Stimulated activated CD8-positive, alpha-beta memory T cell treated with anti-CD3 and anti-CD28 coated beads, Interleukin-15, amount 100 ng/mL, for 24 hours (primary cell): Measurements from ENCODE around the gene KIAA0513.
A peak's percentile ranks its signal among the peaks of the same experiment; 100 is the strongest.
"Not testable (repeated sequence)": the region's sequence is repeated elsewhere in the genome, so short reads cannot be mapped to it uniquely, and the experiment has no call there.

ENCODE experiments used
- DNase-seq: peaks from one replicate; pipeline ENCODE4 v3.0.0-alpha.2; 2020; ENCODE audit warnings: low read depth

The KIAA0513 gene

DNA sequence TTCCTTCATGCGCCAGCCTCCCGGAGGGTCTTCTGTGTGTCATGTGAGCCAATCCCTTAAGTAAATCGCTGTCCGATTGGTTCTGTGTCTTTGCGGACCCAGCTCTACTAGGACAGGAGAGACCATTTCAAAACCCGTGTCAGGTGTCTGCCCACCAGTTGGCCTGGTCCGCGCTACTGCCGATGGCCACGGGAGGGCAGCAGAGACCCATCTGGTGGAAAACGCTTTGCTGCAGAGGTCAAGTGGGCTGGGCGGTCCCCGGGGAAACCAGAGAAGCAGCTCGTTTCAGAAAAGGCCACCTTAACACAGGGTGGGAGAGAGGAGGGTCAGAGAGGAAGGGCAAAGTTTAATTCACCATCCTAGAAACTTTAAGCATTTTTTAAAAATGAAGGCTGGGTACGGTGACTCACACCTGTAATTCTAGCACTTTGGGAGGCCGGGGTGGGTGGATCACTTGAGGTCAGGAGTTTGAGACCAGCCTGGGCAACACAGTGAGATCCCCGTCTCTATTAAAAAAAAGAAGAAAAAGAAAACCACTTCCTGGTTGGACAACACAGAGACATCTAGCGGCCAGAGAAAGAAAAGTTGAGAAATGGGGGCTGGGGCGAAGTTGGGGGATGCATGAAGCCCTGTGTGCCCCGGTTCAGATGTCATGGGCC, 87.4 kb downstream of the KIAA0513 start:
- DNase-seq = peak; percentile 81

- no peak for DNase-seq
Observed at GRCh38 chr16:85117418-85117817, 89.8 kb downstream of the KIAA0513 start.

DNA sequence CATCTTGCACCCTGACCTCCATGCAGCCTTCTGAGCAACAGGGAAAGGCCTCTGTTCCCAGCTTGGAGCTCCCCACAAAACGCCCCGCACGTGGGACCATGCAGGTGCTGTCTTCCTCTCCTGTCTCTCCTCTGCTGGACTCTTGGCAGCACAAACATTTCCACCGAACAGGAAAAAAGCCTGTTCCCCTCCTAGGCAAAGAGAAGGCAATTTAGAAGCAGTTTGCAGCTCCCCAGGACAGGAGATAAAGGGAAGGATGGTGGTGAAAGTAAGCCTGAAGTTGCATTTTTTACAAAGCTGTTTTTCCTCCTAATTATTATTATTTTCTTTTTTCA, 92.4 kb downstream of the KIAA0513 start:
- DNase-seq = no peak

DNA sequence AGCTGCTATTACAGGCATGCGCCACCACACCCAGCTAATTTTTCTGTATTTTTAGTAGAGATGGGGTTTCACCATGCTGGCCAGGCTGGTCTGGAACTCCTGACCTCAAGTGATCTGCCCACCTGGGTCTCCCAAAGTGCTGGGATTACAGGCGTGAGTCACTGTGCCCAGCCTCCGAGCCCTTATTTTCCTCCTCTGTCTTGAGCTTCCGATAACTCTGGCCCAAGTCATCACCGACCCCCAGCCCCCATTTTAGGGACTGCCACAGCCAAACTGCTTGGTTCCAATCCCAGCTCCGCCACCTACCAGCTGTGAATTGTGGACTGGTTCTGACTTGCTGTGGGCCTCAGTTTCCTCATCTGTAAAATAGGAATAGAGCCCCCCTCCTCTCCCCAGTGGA, 95.8 kb downstream of the KIAA0513 start:
- DNase-seq = not testable (repeated sequence)

DNA sequence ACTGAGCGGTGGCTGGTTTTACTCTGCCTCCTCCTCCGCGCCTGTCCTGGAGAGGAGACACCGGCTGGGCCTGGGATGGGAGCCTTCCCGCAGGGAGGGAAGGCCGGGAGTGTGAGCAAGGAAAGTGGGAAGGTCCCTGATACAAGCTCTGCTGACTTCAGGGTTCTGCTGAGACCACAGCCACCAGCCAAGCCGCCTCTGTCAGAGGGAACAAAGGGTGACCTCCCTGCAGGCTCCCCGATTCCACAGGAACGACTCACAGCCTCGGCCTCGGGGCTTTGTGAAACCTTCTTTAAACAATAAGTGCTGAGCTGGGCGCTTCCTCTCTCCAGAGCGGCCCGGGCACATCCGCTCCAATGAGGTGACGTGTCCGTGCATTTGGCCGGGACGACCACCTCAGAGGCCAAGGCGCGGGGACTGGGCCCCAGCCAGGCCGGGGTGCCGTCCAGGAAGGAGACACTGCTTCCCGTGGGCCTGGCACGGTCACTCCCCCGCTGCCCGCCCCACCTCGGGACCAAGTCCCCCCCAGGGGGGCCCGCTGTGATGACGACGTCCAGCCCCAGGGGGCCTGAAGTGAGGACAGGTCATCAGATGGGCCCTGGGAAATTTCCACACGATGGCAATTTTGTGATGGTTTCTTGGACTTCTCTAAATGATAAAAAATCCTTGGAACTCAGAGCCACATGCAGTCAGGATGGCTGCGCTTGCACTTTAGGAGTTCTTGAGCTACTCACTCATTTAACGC, 96.5 kb downstream of the KIAA0513 start:
- DNase-seq = no peak

- no peak for DNase-seq
Observed at GRCh38 chr16:85124636-85125346, 97.2 kb downstream of the KIAA0513 start.

DNA sequence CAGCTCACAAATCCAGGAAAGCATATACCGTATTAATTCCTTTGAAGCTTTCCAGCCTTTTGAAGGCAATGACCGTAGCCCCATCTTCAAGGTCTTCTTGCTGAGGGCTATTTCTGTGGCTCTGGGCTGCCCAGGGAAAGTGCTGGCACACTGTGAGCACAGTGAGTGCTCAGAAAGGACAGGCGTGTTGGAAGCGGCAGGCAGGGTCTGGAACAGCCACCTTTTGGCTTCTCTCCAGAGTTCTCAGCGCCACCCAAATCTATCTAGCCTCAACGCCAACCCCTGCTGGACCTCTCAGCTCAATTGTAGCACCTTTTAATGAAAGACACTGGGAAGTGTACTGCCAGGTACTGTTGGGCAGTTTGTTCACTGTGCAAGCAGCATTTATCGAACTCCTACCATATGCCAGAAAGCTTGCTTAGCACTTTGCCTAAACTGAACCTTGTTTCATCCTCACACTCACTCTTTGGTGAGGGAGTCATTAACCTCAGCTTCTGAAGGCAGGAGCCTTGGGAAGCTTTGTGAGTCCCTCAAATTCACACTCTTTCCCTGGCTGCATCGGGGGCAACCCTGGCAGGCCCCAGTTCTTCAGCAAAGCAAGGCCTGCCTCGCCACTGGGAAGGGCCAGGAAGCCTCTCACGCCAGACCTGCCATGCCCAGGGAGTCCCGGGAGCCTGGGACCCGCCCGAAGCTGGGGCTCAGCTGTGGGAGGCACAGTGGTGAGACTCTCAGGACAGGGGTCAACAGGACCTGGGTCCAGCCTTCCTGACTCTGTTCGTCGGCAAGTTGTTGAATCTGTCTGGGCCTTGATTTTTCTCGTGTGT, 98.2 kb downstream of the KIAA0513 start:
- no peak for DNase-seq

GRCh38 chr16:85126394-85126704, 98.8 kb downstream of the KIAA0513 start:
- DNase-seq = no peak

DNA sequence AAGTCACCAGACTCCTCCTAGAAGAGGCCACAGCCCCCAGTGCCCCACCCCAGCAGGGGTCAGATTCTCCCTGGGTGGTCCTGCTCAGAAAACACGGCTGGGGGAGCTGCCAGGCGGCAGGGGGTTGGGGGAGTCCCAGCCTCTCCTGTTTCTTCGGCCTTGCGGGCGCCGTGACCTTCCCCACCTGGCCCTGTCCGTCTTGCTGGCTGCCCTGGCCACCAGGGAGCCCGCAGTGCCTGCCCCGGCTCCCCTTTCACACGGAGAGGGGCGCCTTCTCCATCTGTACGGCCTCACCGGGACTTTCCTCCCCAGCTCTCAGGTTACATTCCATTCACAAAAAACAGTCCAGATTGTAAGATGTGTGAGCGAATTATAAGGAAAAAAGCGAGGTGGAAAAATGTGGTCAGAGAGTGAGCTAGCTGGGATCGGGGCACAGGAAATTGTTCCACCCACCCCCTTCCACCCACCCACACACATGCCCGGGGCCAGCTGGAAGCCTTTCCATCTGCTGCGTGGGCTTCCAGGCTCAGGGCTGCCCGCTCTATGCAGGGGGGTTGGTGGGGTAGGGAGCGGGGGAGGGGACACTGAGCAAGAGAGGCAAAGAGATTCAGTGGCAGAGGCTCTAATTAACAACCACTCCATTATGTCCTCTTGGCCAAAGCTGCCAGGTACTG, 99.2 kb downstream of the KIAA0513 start:
- DNase-seq = no peak

- DNase-seq = no peak
Observed at GRCh38 chr16:85127379-85127723, 99.8 kb downstream of the KIAA0513 start.

- DNase-seq = no peak
Observed at GRCh38 chr16:85128079-85128837, 100.7 kb downstream of the KIAA0513 start.

GRCh38 chr16:85129876-85130704, 102.5 kb downstream of the KIAA0513 start:
- DNase-seq = no peak

- DNase-seq = no peak
Observed at GRCh38 chr16:85130705-85131028, 103.1 kb downstream of the KIAA0513 start.

DNA sequence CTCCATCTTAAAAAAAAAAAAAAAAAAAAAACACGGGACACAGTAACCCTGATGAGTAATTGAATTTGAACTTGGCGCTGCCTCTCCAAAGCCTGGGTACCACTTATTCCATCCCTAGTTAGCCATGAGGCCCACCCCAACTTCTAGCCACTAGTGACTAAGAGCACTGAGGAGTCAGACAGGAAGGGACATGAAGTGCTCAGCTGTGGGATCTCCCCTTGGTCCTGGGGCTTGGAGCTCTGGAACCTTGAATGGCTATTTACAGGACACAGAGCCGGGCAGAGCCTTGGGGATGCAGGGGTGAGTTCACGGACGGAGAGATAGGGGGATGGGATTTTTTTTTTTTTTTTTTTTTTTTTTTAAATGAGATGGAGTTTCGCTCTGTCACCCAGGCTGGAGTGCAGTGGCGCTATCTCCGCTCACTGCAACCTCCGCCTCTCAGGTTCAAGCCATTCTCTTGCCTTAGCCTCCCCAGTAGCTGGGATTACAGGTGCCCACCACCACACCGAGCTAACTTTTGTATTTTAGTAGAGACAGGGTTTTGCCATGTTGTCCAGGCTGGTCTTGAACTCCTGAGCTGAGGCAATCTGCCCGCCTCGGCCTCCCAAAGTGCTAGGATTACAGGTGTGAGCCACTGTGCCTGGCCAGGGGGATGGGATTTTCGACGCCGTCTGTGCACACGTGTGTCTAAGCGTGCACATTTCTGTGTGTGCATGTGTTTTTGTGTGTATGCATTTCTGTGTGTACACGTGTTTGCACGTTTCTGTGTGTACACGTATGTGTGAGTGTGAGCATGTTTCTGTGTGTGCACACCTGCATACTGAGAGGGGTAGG, 105.1 kb downstream of the KIAA0513 start:
- no peak for DNase-seq

DNA sequence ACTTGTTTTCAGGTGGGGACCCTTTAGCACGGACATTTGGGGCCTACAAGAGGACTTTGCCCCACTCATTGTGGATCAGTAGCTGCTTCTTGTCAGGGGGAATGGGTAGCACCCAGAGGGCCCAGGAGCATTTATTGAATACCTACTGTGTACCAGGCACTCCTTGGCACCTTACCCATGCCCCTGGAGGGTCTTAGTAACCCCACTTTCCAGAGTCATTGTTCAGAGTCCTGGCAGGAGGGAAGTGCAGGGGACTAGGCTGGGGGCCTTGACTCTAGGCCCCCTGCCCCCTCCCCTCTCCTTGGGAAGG, 105.7 kb downstream of the KIAA0513 start:
- DNase-seq = no peak

GRCh38 chr16:85134076-85134788, 106.6 kb downstream of the KIAA0513 start:
- DNase-seq = no peak

DNA sequence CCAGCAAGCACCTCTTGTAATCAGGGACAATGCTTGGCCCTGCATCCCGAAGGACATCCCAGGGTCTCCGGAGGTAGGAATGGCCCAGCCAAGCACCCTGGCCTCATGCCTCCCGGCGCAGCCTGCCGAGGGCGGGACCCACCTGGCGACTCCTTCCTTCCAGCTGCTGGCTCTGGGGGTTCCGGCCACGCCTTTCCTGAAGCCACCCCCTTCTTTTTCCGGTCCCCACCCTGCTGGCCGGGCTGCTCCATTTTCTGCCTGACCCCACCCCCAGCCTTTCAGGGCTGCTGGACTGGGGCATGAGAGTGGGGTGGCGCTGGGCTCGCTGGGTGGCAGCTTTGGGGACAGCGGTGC, 107.2 kb downstream of the KIAA0513 start:
- no peak for DNase-seq

GRCh38 chr16:85136213-85136701, 108.7 kb downstream of the KIAA0513 start:
- no peak for DNase-seq

DNA sequence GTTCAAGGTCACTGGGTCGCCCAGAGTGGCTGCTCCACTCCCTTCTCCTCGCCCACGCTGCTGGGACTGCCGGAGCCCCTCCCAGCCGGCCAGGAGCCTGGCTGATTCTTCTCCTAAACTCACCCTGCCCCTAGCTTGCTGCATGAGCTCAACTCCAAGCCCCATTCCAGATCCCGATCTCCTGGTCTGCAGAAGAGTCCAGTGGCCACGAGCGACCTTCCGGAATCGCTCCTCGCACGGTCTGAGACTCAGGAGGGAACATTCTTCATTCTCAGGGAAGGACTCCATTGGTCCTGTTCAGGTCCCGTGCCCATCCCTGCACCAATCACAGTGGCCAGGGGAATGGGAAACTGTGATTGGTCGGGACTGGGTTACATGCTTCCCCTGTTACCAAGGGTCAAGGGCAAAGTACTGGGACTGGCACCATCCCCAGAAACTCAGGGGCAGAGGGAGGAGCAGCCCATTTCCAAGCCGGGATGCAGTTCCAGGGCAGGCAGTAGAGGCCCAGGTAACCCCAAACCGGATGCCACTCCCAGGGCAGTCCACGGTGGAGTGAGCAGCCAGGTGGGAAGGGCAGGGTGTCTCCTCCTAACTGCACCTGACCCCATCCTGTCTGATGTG, 109.2 kb downstream of the KIAA0513 start:
- no peak for DNase-seq
